Mucosa of descending colon (tissue), 3 donors: ENCODE data around the gene FLT3. TPM values are rescaled to one million over a fixed set of nuclear protein-coding genes. Genes with fewer than 3 reads are reported as not detected.
"Not testable (repeated sequence)": the region's sequence is repeated elsewhere in the genome, so short reads cannot be mapped to it uniquely, and the experiment has no call there.

ENCODE experiments used
- ATAC-seq: fragments of 200-7000 bp; cut with Tn5 transposase; one replicate; pipeline ENCODE4 v1.9.1; 2020; ENCODE audit warnings: mild to moderate bottlenecking, moderate library complexity
- DNase-seq, 3 donors: peaks; one replicate each; pipeline ENCODE4 v3.0.0-alpha.2; 2020
- H3K36me3 ChIP-seq: fragments of 200-600 bp; one replicate; pipeline ENCODE4 v1.8.0; 2021; ENCODE audit warnings: low read depth, mild to moderate bottlenecking
- H3K4me1 ChIP-seq: fragments of 200-600 bp; one replicate; pipeline ENCODE4 v1.8.0; 2021; ENCODE audit warnings: low read depth, mild to moderate bottlenecking
- H3K4me3 ChIP-seq: fragments of 200-600 bp; one replicate; pipeline ENCODE4 v1.8.0; 2021; ENCODE audit warnings: mild to moderate bottlenecking
- H3K9me3 ChIP-seq: fragments of 200-600 bp; one replicate; pipeline ENCODE4 v1.8.0; 2021; ENCODE audit warnings: mild to moderate bottlenecking
- CTCF ChIP-seq: fragments of 200-600 bp; IDR thresholded peaks from one replicate; pipeline ENCODE4 v1.8.0; 2022; ENCODE audit warnings: antibody characterized with exemption, mild to moderate bottlenecking
- intact Hi-C, 2 donors: fragments of 100-400 bp; cut with DNase I in 1 of 2; cut with micrococcal nuclease in 1 of 2; formaldehyde crosslinking; loops; one replicate each; pipeline versions ENCODE4 v1.11.0 to v1.11.1; 2022; cut with DNase I, micrococcal nuclease
- total RNA-seq, 3 donors: library from RNA; stranded (reverse); fragmentation: NEBNext Ultra II Directional in 2 of 3; extraction: Animal tissue kit (Norgen Biotek cat#: 25700) in 2 of 3; gene quantifications; one replicate each; pipeline versions ENCODE4 v1.2.1 to v1.2.4, GENCODE V29; 2021 to 2023
- donor health status: DM: no; HTN: no; CAD: no; lungs with moderate emphysema.
- donor health status: DM: no; HTN: no; CAD: no.
- donor health status: DM: no; HTN: yes; CAD: no.

The FLT3 gene
- total RNA-seq, 3 donors from 2014 or later, result 0.09 to 0.51 (median 0.41) TPM

- Histone ChIP-seq H3K36me3 (no peaks in the 10 kb centered on the region), H3K4me1 (peaks cover 16% of the 10 kb centered on the region), H3K9me3 (no peaks in the 10 kb centered on the region), H3K4me3 (no peak overlapping the region)
- intact Hi-C loops, result no loop called here
- no peak for TF ChIP-seq CTCF
- ATAC-seq, result no peak
- peak in 2 of 3 donors; percentile 24 to 37 for DNase-seq
These were observed 135.0 kb downstream of the FLT3 start for GRCh38 chr13:27965343-27965739.

- Histone ChIP-seq H3K9me3 (no peaks in the 10 kb centered on the region), H3K4me1 (peaks cover 21% of the 10 kb centered on the region), H3K36me3 (no peaks in the 10 kb centered on the region), H3K4me3 (no peak overlapping the region)
- ATAC-seq, result no peak
- DNase-seq, result peak in 2 of 3 donors; percentile 25 to 50
- TF ChIP-seq CTCF, result no peak
- intact Hi-C loops, result no loop called here
These were observed 135.5 kb downstream of the FLT3 start for GRCh38 chr13:27964741-27965323.

- H3K36me3 ChIP-seq, H3K9me3 ChIP-seq, intact Hi-C loops, H3K4me3 ChIP-seq, ATAC-seq: not testable (repeated sequence)
- peaks cover 26% of the 10 kb centered on the region for H3K4me1 ChIP-seq
- peak in 2 of 3 donors; percentile 62 to 68 for DNase-seq
These were observed 136.2 kb downstream of the FLT3 start for GRCh38 chr13:27964206-27964605.

GRCh38 chr13:27963491-27963890 lies 136.9 kb downstream of the FLT3 start:
- Histone ChIP-seq H3K4me1 (peaks cover 26% of the 10 kb centered on the region), H3K4me3 (no peak overlapping the region)
- no peak for DNase-seq

GRCh38 chr13:27962982-27963381 lies 137.4 kb downstream of the FLT3 start:
- DNase-seq (peak in 2 of 3 donors; percentile 27 to 45), ATAC-seq (no peak)
- no peaks in the 10 kb centered on the region for H3K36me3 ChIP-seq
- intact Hi-C loops, result no loop called here
- H3K4me3 ChIP-seq, result no peak overlapping the region
- peaks cover 30% of the 10 kb centered on the region for H3K4me1 ChIP-seq
- no peak for TF ChIP-seq CTCF
- no peaks in the 10 kb centered on the region for H3K9me3 ChIP-seq

More at GRCh38 chr13:27963491-27963890, 136.9 kb downstream of the FLT3 start:
- intact Hi-C loops, result no loop called here
- Histone ChIP-seq H3K36me3 (no peaks in the 10 kb centered on the region), H3K9me3 (no peaks in the 10 kb centered on the region)
- no peak for TF ChIP-seq CTCF
- ATAC-seq, result no peak

- intact Hi-C loops, result no loop called here
- TF ChIP-seq CTCF, result no peak
- no peaks in the 10 kb centered on the region for H3K9me3 ChIP-seq
- DNase-seq (peak in 2 of 3 donors; percentile 62 to 63), ATAC-seq (peak; percentile 44)
- H3K4me1 ChIP-seq, result peaks cover 37% of the 10 kb centered on the region
- H3K4me3 ChIP-seq, result no peak overlapping the region
- no peaks in the 10 kb centered on the region for H3K36me3 ChIP-seq
These were observed 138.1 kb downstream of the FLT3 start for GRCh38 chr13:27962128-27962841.
